GM19455 (cell line): ENCODE results near the gene PRKCA.

ENCODE experiments used
- ATAC-seq: cut with Tn5 transposase; IDR thresholded peaks from one replicate; pipeline ENCODE4 v1.9.1; 2021; ENCODE audit not compliant: unreplicated experiment

The PRKCA gene

GRCh38 chr17:66637491-66637890, 335.1 kb downstream of the PRKCA start:
- ATAC-seq: no peak

- ATAC-seq: no peak
Measured at GRCh38 chr17:66638707-66639479, 336.5 kb downstream of the PRKCA start.

GRCh38 chr17:66643815-66644710, 341.6 kb downstream of the PRKCA start:
- no peak for ATAC-seq

- ATAC-seq: no peak
Measured at GRCh38 chr17:66645259-66645658, 342.8 kb downstream of the PRKCA start.

GRCh38 chr17:66647391-66647983, 345.1 kb downstream of the PRKCA start:
- ATAC-seq: no peak

- no peak for ATAC-seq
Measured at GRCh38 chr17:66649818-66650543, 347.6 kb downstream of the PRKCA start.

- no peak for ATAC-seq
Measured at GRCh38 chr17:66650544-66650877, 348.1 kb downstream of the PRKCA start.

GRCh38 chr17:66652840-66653507, 350.6 kb downstream of the PRKCA start:
- no peak for ATAC-seq

GRCh38 chr17:66654106-66654740, 351.8 kb downstream of the PRKCA start:
- no peak for ATAC-seq

- ATAC-seq: no peak
Measured at GRCh38 chr17:66654764-66655163, 352.4 kb downstream of the PRKCA start.

GRCh38 chr17:66655461-66655860, 353.0 kb downstream of the PRKCA start:
- ATAC-seq: no peak

- ATAC-seq: no peak
Measured at GRCh38 chr17:66655861-66656260, 353.4 kb downstream of the PRKCA start.

- no peak for ATAC-seq
Measured at GRCh38 chr17:66661411-66662256, 359.2 kb downstream of the PRKCA start.

GRCh38 chr17:66662496-66662895, 360.1 kb downstream of the PRKCA start:
- no peak for ATAC-seq

- ATAC-seq: no peak
Measured at GRCh38 chr17:66663041-66663606, 360.7 kb downstream of the PRKCA start.

GRCh38 chr17:66664336-66664735, 361.9 kb downstream of the PRKCA start:
- ATAC-seq: no peak

- ATAC-seq: no peak
Measured at GRCh38 chr17:66665194-66665593, 362.8 kb downstream of the PRKCA start.

GRCh38 chr17:66667090-66667489, 364.7 kb downstream of the PRKCA start:
- ATAC-seq: no peak

- no peak for ATAC-seq
Measured at GRCh38 chr17:66667491-66668030, 365.1 kb downstream of the PRKCA start.
